ENCODE data around the gene CYP2U1.

CYP2U1 gene

DNA sequence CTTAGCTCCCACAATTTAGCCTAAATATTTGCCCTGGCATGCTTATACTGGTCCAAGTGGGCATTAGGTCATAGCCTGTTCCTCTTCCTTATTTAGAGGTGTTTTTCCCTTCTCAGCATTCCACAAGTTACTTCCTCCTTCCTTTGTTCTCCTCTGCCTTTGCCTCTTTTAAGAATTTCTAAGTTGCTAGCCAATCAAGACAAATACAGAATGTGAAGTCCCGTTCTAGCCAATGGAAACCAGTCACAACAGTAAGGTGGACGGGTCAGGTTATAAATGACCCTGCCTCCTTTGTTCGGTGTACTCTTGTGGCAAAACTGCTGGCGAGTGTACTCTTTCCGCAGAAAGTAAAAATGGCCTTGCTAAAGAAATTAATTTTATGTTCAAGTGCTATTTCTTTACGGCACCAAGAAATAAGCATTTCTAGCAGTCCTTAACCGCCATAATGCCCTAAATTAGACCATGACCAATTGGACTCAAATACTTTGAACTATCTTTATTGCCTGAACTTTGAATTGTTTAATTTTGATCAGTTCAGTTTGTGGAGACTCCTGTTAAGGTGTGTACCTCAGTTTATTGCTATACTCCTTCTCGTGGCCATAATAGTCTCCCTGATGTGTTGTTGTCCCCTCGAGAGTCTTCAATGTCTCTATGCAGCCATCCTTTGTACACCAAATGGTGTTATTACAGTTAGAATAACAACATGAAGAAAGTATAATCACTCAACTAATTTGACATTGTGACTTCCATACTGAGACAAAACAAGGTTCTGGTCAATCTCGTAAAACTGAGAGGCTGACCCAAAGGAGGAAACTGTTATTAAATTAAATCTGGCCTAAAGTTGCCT, 56.8 kb downstream of the CYP2U1 start:
- DNase-seq, result no peak

DNA sequence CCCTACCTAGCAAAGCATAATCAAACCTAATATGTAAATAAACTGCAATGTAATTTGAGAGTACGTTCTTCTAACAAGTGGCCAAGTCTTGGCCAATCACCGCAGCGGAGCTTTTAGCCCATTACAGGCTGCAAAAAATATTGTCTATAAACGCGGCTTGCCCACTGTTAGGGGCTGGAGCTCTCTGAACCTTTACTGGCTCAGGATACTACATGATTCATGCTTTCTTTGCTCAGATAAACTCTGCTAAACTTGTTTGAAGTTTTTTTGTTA, 57.4 kb downstream of the CYP2U1 start:
- no peak for DNase-seq

DNA sequence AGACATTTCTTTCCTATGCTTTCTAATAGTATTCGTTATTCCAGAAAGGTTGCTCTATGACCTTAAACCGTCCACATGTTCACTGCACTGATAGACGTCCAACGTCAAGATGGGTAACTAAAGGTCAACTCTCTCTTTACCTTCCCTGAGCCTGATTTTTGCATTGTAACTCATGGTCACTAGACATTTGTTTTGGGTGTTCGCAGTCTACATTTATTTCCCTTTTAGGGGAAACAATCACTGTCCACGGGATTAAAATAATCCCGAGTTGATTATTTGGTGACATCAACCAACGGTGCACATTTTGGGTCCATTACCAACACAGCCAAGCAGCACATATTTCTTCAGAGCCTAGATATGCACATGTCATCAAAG, 57.8 kb downstream of the CYP2U1 start:
- no peak for DNase-seq

DNA sequence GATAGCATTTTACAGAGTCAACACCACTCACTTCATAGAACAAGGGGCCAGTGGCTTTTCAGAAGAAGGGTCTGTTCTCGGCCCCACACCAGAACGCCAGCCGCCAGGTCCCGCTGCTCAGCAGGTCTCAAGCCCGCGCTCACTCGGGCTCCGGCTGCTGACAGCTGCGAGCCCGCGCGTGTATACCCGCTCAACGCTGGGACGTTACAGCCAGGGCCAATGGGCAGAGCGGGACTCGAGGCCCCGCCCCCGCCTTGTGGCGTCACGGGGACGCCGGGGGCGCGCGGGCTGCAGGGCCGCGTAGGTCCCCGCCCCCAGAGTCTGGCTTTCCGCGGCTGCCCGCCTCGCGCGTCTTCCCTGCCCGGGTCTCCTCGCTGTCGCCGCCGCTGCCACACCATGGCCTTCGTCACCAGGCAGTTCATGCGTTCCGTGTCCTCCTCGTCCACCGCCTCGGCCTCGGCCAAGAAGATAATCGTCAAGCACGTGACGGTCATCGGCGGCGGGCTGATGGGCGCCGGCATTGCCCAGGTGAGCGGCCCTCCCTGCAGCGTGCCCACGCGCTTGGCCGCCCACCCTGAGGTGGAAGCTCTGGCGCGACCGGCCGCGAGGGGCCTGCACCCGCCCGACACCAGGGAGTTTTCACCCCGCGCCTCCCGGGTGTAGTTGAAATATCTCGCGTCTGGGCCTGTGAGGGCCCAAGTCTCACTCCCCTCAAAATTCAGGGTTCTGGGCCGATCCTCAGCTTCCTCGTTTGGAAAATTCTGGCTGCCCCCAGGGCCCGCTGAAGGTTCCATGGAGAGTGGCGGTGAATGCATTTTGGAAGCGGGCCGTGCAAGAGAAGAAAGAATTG, 58.4 kb downstream of the CYP2U1 start, which contains the start of gene HADH:
HADH (plus strand) TSS at position 353 of the 850 bp plus-strand sequence; CDS start at position 397, 44 bp downstream.
- DNase-seq, result peak; percentile 67

DNA sequence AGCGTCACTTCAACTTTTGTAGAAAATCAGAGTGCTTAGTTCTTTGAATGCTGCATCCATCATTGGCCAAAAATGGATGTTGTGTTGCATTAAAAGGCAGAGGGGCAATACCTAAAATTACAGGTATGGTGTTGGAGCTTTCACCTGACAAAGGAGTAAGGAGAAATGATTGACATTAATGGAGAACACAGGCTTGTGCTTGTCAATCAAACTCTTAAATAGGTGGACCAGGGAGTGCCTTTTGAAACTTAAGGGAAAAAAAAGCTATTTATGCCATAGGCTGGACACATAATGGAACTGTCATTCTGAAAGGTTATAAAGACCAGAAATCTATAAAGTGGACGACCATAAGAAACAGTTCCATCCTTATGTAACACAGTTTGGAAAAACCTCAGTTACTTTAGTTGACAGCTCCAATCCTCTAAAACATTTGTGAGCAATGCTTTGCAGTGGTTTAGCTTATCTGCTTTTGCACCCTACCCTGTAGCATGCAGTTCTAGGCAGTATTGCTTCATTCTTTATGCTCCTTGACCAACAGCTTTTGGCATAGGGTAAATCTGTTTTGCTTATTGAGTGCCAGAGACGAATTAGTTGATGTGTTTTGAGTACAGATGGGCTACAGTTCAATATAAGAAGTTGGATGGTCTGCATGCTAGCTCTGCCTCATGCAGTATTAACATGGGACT, 60.7 kb downstream of the CYP2U1 start:
- DNase-seq, result no peak

DNA sequence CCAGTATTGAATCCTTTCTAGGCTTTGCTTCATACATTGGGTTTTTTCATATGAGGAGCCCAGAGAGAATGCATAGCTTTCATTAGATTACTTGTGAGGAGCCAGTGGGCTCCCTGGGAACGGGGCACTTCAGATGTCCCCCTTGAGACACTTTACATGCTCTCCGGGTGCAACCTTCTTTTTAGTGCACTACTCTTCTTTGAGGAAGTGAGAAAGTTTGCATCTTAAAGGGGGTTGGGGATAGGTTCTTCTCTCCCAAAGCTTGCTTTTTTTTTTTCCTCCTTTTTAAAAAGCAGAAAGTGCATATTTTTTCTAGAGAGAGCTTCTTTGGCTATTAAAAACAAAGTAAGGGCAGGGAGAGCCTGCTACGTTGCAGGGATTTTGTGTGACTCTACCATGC, 62.6 kb downstream of the CYP2U1 start:
- DNase-seq, result no peak

DNA sequence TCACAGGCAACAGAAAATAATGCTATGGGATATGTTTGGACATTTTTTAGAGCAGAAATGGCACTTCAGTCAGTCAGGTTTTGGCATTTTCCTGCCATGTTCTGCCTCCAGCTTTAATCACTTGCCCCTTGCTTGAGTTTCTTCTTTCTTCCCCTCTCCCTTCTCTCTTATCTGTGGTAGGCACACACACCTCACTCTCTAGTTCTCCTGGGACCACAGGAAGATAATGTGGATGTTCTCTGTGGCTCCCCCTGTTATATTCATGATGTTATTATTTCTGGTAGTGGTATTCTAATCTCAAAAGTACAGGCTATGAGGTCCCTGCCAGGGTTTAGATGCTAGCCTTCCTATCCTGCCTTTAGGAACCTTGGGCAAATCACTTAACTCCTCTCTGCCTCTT, 63.5 kb downstream of the CYP2U1 start:
- no peak for DNase-seq

DNA sequence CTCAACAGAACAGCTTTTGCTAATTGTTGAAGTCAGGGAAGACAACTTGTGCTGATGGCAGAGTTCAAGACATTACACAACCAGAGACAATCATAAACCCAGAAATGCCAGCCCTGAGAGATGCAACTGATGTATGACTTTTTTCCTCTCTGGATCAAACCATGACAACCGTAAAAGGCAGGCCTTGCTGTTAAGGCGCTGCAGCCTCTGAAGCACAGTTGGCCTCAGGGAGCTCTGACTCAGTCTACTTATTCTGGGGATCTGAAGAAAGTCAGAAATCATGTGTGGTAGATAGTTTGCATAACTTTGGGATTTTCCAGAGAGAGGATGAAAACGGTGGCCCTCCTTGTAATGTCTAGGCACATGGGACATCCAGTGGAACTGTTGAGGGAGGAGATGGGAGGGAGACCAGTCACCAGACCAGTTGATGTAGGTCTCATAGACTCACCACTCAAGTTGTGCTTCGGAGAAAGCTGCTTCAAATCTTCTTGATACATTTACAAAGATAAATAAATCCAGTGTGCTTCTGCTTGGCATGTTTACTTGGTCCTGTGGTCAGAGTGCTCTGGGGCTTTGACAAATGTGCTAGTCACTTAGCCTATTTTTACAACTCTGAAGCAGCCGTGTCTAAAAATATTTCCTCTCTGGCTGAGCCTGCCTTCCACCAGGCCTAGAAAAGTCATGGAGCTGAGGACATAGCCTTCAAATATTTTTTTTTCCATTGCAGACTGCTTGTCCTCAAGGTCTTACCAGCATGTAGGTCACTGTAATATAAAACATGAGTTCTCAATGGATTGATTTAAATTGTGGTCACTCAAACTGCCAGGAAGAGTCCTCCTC, 65.8 kb downstream of the CYP2U1 start:
- DNase-seq, result no peak

DNA sequence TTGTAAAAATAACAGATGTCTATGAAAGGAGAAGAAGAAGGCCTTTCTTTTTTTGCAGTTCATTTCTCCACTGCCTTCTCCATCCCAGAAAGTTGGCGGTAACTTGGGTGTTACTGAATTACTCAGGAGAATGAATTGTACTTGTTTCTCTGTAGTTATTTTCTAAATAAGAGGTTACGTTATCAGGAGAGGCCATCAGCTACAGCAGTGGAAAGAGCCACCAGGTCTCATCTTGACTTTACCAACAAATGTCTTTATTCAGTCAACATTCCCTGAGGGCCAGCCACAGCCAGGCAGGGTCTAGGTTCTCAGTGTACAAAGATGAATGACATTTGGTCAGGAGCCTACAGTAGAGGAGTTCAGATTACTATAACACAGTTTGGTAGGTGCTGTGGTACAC, 66.4 kb downstream of the CYP2U1 start:
- no peak for DNase-seq

DNA sequence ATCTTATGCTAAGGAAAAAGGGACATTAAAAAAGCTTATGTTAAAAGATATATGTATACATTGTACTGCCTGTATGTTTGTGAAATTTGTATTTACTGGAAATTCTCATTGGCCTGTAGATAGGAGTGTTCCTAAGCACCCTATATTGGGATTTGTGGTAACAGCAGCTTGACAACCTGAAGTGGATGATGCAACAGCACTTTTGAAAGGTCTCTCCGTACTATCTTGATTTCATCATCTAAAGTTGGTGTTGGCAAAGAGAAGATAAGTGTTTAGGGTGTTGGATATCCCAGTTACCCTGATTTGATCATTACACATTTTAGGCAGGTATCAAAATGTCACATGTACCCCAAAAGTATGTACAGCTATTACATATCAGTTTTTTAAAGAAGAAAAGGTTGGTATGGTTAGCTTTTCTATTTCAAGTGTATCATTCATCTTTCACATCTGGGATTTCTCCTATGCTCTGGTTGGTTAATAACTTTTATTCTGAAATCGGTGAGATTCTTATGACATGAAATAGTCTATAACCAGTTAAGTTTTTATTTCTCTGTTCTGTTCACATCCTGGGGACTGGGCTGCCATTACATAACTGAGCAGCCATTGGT, 68.7 kb downstream of the CYP2U1 start:
- DNase-seq, result no peak

DNA sequence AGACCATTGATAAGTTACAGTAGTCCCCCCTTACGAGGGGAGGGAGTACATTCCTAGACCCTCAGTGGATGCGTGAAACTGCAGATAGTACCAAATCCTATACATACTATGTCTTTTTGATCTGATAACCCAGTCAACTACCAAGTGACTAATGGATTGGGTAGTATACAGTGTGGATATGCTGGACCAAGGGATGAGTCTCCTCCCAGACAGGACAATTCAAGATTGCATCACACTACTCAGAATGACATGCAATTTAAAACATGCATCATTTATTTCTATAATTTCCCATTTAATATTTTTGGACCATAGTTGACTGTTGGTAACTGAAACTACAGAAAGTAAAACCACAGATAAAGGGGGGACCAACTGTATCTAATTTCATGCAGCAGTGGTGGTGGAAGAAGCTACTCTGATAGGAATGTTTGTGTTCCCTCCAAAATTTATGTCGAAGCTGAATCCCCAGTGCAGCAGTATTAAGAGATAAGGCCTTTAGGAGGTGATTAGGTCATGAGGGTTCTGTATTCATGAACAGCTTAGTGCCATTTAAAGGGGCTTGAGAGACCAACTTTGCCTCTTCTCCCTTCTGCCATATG, 70.3 kb downstream of the CYP2U1 start:
- no peak for DNase-seq
